ENCODE results near the gene KCTD6.

Gene KCTD6

DNA sequence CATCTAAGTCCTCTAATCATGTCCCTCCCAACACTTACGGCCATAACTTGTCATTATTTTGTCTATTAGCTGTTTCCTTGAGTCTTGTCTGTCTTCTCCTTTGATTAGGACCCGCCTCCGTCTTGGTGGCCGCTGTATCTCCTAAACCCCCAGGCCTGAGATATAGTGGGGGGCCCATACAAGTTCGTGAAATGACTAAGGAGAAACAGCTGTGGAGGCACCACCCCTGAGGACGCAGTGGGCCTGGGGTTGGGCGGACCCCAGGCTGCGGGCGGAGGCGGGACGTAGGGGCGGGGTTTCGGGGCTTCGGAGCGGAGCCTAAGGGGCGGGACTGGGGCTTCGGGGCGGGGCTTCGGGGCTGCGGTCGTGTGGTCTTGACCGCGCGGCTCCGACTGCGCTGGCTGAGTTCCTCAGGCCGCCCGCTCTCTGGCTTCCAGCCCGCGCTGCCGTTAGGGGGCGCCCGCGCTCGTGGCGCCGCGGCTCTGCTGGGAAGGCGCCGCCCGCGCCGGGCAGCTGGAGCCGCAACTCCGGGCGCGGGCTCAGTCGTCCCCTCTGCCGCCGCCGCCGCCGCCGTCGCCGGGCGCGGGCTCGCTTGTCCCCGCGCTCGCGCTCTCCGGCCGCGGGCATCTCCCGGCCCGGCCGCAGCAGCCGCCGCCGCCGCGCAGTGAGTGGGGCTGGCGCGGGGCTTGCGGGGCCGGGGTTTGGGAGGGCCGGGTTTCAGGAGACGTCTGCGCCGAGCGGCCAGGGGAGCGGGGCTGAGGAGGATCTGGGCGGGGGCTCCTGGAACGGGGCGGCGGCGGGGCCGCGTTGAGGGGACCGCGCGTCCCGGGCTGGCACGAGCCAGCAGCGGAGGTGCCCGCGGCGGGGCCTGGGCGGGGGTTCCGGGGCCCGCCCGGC, at the start of gene KCTD6:
TSS of gene KCTD6 (plus strand) at position 591 of the 897 bp plus-strand sequence. CDS start 6,660 bp downstream, outside the sequence.
- DNase-seq, result peak; percentile 72

DNA sequence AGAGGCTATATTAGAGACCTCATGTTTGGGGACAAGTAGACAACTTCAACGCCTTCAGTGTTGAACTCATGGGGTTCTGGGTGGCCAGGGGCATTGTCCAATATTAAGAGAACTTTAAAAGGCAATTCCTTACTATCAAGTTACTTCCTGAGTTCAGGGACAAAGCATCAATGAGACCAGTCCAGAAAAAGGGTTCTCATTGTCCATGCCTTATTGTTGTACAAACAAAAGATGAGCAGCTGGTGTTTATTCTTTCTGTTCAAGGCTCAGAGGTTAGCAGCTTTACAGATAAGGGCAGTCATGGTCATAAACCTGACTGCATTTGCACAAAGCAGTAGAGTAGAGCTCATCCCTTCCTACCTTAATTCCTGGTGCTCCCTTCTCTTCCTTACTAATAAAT, 39.7 kb upstream of the KCTD6 start:
- DNase-seq, result no peak

DNA sequence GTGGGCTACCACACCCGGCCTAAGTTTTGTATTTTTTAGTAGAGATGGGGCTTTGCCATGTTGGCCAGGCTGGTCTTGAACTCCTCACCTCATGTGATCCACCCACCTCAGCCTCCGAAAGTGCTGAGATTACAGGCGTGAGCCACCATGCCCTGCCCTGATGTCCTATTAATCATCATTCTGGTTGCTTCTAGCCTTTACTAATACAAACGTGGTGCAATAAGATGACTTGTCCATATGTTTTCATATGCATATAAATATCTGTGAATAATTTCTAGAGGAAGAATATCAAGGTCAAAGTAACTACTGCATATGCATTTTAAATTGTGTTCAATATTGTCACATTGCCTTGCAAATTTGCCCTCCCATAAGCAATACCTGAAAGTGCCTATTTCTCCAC, 32.7 kb upstream of the KCTD6 start:
- DNase-seq, result no peak

DNA sequence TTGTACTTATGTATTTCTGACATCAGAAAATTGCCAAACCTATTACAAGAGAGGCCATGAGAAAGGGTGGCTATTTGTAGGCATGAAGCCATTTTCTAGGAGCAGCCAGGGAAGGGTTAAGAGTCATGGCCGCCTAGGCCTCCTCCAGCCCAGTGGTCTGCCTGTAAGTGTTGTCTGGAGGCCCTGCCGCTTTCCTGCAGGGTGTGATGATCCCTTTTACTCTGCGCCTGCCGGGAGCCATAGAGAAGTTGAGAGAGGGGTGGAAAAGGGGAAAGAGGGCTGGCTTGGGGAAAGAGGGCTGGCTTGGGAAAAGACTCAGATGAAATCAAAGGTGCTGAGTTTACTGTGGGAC, 29.1 kb upstream of the KCTD6 start:
- no peak for DNase-seq

DNA sequence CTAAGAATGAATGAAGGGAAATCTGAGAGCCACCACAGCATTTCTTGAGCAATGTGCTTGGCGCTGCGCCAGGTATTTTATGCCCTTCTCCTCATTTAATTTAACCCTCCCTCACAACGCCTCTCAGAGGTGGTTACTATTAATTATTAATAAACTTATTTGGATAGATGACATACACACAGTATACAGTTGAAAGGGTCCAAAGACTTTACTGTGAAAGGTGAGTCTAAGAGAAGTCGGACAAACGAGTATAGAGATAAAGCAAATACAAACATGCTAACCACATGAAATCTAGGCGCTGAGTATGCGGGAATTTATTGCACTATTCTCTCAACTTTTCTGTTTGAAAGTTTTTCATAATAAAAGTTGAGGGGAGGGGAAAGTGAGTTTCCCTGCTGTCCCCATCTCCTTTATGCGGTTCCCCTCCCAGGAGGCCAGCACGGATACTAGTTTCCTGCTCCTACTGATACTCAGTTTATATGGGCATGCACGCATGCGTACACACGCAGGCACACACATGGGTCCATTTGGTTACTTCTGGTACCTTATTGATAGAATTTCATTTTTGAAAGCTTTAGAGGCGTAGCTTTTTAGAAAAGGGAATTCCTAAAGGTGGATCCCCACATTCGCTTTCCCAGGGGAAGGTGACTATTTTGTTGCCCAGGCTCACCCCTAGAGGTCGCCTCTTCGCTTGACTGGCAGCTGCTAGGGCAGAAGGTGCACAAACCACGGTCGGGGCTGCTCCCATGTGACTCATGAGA, 28.5 kb upstream of the KCTD6 start:
- DNase-seq, result no peak

DNA sequence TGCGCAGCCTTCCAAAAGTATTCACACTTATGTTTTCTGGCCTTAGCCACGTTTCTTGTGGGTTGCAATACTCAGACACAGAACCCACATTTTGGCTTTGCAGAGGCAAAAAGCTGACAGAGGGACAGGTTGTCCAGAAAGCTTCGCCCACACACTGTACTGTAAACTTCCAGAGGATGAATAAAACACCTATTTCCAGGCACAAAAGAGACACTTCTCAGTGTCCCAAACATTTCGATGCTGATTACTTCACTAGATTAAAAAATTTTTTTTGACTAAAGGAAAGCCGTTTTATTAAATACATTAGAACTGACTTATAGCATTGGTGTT, 28.0 kb upstream of the KCTD6 start:
- no peak for DNase-seq

DNA sequence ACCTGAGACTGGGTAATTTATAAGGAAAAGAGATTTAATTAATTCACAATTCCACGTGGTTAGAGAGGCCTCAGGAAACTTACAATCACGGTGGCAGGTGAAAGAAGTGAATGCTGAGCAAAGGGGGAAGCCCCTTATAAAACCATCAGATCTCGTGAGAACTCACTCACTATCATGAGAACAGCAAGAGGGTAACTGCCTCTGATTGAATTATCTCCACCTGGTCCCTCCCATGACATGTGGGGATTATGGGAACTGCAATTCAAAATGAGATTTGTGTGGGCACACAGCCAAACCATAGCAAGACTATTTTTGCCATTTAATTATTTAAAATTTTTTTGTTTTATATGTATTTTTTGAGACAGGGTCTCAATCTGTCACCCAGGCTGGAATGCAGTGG, 27.0 kb upstream of the KCTD6 start:
- no peak for DNase-seq

DNA sequence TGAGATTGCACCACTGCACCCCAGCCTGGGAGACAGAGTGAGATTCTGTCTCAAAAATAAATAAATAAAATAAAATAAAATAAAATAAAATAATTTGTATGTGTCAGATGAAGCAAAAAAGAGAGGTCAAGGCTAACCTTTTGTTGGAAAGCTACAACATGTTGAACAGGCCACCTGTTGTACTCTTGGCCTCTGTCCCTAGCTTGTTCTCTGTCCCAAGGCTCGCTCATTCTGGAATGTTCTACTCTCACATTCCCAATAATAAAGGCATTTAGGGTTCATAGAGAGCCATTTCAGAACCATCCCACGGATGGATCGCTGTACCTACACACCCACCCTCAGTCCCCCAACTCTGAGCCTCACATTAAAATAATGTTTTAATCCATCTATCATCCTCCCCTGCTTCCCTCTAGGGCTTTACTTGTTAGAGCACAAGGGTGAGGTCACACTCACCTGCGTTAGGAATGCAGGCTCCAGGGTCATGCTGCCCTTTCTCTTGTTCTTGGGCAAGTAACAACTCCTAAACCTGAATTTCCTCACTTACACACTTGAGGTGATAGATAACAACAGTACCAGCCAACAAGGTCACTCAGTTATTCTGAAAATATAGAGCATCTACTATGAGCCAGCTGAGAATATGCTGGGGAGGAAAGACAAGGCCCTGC, 24.9 kb upstream of the KCTD6 start:
- no peak for DNase-seq

DNA sequence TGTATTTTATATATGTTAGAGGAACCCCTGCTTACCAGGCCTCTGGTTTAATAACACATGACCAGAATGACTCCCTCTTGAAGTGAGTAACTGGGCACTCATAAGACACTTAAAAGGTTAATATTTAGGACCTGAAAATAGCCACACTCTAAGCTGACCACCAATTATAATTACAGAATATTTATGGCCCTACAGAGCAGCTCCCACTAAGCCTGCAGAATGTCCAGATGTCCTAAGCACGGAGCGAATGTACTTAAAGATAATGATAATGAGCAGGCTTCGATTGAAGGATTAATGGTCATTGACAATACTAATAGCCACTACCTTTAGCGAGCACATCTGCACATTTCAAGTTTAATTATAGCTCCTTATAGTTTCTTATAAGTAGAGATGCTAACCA, 22.8 kb upstream of the KCTD6 start:
- DNase-seq, result no peak

DNA sequence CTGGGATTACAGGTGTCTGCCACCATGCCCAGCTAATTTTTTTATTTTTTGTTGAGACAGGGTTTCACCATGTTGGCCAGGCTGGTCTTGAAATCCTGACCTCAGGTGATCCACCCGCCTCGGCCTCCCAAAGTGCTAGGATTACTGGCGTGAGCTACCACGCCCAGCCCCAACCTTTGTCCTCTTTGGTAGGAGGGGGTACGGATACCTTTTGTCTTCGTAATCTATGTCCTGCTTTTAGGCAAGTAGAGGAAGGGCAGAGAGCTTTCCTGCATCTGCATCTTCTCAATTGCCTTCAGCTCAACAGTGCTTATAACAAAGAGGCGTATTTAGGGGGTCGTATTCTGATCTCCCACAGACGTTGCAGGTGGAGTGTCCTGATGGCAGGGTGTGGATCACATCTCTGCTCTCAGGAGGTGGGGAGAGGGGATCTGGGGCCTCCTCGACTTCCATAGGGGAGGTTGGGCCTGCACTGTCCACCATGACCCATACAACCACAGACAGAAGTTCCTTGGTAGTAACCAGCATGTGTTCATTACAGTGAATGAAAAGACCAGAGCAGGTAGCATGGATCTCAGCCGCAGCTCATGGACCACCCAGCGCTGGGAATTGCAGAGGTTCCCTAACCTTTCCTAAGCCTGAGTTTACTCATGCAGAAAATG, 21.4 kb upstream of the KCTD6 start:
- no peak for DNase-seq

DNA sequence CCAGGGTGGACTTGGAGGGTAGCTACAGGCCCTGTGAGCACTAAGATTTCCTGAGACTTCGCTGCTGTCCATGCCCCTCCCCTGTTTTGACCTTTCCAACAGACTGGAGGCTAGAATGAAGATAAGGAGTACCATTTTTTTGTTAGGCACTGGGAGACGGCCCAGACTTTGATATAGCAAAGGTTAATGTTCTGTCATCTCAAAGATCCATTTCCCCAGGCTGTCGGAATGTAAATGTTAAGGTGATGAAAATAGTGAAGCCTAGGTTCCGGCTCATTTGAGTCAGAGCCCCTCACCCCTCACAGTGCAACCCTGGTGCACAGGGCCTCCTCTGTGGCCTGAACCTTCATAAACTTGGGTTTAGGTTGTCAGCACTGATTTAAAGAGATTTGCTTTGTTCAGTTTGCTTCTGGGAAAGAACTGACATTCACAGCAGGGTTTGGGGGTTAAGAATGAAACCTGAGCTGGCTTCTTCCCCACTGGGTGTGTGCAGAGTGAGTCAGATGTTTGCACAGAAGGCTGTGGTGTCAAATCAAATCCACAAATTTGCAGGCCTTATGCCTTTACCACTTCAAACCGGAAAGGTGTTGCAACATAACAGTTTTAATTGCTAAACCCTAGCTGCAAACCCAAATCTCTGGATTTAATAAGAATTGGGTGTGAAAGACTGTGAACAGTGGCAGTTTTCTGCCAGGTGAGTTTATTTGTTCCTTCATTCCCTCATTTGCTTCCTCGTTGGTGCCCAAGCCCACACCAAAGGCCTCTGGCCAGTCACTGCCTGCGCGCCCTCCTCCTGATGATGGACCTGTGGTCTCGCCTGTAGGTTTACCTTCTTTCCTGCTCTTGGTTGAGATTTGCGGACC, 20.6 kb upstream of the KCTD6 start:
- peak; percentile 51 for DNase-seq

DNA sequence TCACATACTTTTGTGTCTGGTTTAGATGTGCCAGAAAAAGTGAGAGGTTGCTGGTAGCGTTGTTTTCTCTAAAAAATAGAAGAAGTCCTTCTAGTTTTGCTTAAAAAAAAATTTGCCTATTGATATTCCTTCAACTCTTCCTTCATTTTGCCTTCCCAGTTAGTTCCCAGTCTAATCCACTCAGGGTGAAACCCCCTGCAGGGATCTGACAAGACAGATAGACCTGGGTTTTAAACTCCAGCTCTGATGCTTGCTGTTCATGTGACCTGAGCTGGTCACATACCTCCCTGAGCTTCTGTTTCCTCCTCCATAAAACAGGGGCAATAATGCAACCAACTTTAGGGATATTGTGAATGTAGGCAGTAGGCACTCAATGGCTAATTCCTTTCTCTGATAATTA, 18.6 kb upstream of the KCTD6 start:
- no peak for DNase-seq

DNA sequence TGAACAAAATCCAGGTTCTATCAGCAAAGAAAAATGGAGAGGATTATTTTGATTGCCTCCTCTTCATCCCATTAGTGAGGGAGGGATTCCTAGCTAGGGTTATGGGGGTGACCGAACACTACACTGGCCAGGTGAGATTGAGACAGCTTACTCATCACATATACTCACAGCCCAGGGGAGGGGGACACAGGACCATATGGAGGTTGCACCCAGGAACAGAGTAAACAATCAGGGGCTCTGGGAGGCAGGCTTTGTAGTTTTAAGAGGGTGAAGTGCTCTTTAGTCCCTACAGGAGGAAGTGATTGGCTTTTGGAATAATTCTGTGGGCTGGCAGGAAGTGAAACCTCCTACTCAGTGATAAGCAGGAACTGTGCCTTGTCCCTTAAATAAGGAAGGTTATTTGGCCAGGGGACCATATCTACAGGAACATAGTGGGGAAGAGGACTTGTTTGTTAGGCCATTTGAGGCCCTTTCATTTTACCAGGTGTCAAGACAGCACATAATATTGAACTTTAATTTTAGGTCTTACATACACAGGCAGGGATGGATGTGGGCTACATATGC, 17.5 kb upstream of the KCTD6 start:
- no peak for DNase-seq

DNA sequence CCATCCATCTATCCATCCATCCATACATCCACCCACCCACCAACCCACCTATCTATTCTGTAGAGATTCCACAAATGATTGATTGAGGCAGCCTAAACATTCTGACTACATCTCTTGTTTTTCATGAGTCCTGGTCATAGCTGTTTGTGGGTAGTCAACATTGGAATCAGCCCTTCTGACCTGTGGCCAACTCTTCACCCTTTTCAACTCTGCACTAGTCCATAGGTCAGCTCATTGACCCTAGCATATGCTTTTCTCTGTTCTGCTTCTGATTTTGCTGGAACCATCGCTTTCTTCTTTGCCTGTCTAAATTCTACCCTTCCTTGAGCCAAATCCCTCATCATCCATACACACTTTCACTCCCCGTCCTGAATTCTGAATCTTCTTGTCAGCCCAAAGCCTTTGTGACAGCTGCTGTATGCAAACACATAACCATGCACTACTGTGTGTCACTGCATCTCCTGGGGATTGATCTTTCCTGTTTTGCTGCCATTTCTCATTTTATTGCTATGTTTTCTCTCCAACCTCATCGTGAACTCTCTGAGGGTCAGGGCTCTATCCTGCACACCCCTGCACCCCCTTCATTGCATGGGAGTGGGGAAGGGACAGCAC, 16.8 kb upstream of the KCTD6 start:
- no peak for DNase-seq

DNA sequence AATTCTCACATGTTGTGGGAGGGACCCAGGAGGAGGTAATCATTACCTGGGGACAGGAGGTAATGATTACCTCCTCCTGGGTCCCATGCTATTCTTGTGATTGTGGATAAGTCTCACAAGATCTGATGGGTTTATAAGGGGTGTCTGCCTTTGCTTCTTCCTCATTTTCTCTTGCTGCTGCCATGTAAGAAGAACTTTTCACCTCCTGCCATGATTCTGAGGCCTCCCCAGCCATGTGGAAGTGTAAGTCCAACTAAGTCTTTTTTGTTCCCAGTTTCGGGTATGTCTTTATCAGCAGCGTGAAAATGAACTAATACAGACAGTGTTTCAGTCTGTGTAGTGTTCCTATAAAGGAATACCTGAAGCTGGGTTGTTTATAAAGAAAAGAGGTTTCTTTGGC, 13.1 kb upstream of the KCTD6 start:
- no peak for DNase-seq

DNA sequence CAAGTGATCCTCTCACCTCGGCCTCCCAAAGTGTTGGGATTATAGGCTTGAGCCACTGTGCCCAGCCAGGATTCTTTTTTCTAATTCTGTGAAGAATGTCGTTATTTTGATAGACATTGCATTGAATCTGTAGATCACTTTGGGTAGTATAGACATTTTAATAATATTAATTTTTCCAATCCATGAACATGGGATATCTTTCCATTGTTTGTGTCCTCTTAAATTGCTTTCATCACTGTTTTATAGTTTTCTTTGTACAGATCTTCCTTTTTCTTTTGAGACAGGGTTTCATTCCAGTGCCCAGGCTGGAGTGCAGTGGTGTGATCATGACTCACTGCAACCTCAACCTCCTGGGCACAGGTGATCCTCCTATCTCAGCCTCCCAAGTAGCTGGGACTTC, 11.6 kb upstream of the KCTD6 start:
- DNase-seq, result no peak

DNA sequence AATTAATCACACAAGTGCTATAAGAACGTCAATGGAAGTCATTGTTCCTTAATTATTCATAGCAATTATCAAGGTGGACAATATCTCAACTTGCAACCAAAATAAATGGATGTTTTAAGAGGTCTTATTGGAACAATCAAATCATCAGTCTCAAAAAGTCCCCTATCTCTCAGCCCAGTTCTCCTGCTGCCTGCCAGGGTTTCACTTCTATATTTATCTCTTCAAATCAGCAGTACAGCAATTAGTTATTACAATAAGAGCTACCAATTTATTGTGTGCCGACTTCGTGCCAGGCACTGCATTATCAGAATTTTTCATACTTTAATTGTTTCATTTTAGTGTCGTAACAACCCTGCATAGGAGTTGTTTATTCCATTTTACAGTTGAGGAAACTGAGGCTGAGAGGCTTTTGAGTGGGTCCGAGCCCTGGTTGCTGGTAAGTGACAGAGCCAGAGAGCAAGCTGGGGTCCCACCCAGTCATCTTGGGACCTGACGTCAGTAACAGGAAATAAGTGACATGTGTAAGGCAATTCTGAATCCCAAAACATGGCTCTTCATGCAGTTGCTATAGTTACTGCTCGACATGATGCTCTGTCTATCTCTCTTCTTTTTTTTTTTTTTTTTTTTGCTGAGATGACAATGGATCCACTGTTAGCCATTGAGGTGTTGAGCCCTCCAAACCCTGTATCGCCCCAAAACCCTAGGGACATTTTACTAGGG, 8.8 kb upstream of the KCTD6 start:
- no peak for DNase-seq

DNA sequence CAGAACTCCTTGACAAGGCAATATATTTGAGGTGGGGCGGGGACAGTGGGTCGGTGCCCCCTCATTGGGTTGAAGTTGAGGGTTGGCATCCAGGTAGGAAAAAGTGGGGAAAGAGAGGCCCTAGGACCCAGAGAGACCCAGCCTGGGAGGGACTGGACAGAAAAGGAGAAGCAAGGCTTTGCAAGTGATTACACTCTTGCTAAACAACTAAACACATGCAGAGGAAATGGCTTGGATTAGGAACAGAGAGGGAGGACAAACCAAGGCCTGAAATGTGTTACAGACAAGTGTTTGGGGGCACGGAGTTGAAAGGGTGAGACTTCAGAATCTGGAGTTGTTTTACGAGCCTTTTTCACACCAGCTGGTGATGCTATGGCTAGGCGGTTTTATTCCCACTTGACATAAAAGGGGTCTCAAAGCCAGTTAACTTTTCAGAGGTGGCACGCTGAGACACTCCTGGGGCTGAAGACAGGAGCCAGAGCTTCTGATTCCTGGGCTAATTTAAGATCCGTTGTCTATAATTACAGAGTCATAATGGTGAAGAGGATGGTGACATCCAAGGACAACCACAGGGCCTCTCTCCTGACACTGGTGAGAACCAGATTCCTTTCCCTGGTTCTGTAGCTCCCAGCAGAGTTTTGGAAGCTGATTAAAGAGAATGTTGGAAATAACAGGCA, 7.7 kb upstream of the KCTD6 start:
- DNase-seq, result no peak

DNA sequence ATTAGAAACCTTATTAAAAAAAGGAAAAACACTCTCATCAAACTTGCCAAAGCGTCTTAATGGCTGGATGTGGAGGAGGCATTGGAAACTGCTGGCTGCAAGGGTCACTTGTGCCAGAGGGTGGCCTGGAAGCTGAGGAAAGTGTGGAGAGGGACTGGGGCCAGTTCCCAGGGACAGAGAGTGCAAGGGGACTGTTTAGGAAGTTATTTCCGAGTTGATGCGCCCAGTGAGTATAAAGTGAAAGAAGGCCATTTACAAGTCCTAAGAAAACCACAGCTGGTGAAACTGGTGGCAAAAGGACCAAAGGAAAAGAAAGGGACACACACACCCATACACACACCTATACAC, 7.2 kb upstream of the KCTD6 start:
- no peak for DNase-seq

DNA sequence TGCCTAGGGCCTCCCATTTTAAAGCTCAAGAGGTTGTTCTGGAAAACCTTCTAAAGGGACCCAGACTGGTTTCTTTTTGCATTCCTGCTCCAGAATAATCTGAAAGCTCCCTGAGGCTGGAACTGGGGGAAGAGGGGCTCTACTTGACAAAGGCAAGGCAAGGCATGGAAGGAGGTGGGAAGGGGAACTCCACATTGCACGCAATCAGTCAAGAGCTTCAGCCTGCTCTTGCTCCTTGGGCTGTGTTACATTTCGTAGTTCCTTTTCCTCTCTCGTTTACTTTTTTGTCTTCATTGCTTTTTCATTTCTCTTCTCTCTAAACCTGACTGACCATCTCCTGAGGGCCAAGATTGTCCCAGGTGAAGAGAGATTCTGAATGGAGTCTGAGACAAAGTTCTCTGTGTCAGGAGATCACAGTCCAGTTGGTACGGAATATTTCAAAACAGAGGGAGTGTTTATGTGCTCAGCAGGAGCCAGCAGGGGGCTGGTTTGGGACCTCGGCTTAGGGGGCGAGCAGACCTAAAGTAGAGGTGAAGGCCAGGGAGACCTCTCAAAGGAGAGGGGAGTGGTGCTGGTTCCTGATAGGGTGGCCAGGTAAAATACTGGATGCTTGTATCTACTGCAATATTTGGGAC, 6.0 kb upstream of the KCTD6 start:
- no peak for DNase-seq
